Inflammatory macrophage treated with lipopolysaccharide for 4 hours (primary cell): ENCODE data around the gene HES7.
"Not testable (repeated sequence)": the region's sequence is repeated elsewhere in the genome, so short reads cannot be mapped to it uniquely, and the experiment has no call there.

Experiments
- DNase-seq: peaks from one replicate; pipeline ENCODE4 v3.0.0-alpha.2; 2020

HES7 gene

DNA sequence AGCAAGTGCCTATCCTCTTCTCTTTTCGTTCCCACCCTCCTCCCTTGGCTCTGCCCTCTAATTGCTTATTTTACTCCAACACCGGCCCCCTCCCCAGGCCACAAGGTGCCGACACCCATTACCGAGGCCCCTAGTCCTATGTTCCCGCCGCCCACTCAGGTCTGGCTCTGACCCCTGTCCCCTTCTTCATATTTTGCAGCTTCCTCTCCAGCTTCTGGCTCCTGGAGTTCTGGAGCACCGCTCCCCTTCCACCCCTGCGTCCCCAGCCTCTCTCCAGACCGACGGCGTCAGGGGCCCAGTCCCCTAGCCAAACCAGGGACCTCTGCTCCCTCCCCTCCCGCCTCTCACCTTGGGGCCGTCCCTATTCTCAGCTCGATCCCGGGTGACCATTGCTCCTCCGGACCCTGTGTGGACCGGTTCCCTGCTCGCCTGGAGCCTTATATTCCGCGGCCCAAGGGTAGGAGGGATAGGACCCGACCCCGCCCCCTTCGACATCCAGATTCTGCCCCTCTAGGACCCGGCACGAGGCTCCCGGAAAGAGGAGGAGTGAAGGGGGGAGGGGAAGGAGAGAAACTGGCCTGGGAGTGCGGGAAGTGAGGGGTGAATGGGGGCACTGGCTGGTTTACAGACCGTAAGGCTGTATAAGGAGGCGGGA lies at the start of gene HES7:
Gene HES7, minus strand, starts transcription at position 412 of the 655 bp plus-strand sequence. Its CDS starts 22 bp downstream, at position 390.
- DNase-seq = no peak

DNA sequence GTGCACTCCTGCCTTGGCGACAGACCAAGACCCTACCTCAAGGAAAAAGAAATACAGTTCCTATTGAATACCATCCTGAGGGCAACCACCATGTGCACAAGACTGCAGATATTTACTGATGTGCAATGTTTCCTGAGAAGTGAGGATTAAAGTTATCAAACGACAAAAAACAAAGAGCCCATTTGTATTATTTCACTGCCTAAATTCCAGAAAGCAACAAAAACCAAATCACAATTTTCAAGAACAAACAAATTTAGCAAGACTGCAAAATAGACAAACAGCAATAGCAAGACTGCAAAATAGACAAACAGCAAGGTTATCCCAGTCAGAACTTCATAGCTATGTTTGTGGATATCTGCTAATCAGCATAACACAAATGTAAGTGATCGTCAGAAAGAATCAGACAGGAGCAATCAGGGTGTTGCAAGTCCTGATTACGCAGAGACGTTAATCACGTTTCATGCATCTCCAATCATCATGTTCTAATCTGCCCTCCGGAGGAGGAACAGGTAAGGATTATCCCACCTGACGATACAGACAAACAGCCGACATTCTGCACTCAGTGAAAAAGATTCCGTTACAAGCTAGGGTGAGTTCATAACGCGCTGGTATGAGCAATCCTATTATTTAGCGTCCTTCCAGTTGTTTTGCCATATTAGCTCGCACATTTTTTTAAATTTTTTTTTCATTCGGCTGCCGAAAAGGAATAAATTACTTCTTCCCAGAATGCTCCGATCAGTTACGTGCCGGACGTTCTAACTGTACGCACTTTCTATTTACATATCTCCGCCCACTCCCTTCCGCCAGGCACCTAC lies 49.4 kb upstream of the HES7 start:
- peak; percentile 98 for DNase-seq

GRCh38 chr17:8170186-8170585 lies 46.3 kb upstream of the HES7 start:
- not testable (repeated sequence) for DNase-seq

DNA sequence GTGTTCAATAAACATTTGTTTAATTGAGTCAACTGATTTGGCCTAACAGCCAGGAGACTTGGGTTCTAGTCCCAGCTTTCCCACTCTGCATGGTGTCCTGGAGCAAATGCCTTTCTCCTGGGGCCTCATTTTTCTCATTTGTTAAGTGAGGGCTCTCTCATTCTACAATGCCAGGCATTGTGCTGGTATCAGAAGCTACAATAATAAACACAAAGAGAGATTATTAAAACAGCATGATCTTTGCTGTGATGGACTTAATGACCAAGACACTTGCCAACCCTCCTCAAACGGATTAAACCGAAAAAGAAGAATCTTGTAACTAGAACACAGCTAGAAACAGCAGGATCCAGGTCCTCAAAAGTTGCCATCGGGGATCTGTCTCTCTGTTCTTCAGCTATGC lies 43.6 kb upstream of the HES7 start:
- no peak for DNase-seq

GRCh38 chr17:8166731-8167130 lies 42.8 kb upstream of the HES7 start:
- DNase-seq = no peak

DNA sequence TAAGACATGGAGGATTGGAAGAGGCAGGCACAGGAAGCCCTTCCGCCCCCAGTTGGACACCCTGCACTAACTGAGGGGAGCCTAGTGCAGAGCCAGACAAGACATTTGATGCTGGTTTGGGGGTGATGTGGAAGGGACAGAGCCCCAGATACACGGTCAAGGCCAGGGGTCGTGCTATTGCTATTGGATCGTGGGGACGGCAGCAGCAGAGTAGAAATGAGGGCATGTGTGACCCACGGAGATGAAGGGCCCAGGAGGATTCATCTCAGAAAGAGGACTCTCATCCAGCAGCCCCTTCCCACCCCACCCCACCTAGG lies 40.9 kb upstream of the HES7 start:
- no peak for DNase-seq

DNA sequence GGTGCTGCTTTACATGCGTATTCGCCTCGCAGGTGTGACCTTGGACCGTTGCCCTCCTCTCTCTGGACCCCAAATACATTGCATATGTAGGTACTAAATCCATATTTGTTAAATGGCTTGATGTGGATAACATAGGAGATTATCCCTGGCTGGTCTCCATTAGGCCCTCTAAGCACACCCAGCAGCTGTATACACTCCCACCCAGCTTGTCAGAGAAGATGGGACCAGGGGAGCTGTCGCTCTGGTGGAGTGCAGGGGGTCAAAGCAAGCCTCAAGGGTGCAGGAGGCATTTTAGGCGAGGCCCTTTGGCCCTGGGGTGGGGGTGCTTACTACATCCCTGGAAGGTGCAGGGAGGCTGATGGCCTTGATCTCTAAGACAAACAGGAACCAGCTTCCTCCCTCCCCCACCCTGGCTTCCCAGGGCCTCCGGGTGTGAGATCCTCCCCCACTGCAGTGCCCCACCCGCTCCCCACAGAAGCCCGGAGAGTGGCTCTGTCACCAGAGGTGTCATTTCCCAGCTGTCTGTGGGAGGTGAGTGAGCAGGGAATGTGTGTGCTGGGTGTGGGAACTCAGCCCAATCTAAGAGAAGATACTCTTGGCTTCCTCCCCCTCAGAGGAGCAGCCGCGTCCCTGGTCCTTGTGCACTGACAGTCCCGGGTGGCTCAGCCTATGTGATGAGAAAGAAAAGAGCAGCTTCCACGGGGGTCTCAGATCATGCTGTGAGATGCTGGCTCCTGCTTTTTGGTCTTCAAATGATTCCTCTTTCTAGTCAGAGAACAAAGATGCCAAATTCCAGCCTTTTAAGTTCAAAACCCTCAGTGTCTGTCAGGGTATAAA lies 40.3 kb upstream of the HES7 start:
- peak; percentile 75 for DNase-seq

GRCh38 chr17:8162997-8163977 lies 39.4 kb upstream of the HES7 start:
- DNase-seq = no peak

GRCh38 chr17:8162233-8162996 lies 38.5 kb upstream of the HES7 start, which contains the start of gene VAMP2:
VAMP2 (minus strand) TSS chr17:8162948; CDS start chr17:8162879, 69 bp downstream.
- DNase-seq = peak; percentile 76

DNA sequence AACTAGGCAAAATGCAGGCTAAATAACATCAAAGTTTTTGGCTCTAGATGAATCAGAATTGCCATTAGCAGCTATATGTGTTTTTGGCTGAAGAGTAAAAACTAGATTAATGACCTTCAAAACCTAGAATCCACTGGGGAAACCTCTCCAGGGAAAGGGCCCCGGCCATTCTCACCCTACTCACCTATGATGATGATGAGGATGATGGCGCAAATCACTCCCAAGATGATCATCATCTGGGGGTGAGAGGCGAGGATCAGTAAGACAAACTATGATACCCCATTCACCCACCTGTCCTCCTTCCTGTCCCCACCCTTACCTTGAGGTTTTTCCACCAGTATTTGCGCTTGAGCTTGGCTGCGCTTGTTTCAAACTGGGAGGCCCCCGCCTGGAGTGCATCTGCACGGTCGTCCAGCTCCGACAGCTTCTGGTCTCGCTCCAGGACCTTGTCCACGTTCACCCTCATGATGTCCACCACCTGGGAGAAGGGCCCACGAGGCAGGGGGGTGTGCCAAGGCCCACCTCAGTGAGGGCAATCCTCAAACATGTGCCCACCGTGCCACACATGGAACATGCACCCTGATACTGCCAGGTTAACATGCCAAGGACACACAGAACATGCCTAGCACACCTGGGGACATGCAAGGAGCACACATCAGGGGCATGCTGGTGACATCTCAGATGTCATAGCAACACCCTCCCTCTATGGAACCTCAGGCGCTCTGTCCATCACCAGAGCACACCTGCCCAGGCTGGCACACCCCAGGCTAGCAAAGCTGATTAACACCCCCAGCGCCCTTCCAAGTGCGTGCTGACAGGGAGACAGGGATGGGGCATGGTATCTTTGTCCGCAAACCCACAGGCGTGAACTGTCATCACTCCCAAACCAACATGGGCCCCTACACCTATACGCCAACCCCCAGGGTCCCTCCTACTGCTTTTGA lies 37.7 kb upstream of the HES7 start:
- DNase-seq = no peak

- DNase-seq = no peak
These were observed 36.9 kb upstream of the HES7 start for GRCh38 chr17:8160741-8161221.

DNA sequence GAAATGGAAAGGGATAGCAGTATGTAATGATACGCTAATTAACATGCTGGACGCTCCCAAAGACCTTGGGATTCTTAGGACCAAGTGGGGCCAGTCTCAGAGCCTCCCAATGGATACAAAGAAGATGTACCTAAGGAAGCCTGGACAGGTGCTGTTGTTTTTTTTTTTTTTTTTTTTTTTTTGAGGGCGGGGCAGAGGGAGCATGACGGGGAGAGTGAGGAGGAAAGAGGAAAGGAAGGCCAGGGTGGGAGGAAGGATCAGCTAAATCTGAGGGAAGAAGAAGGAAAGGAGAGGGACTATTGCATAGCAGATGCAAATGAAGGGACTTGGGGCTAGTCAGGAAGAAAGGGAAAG lies 36.3 kb upstream of the HES7 start:
- no peak for DNase-seq

GRCh38 chr17:8159459-8160223 lies 35.7 kb upstream of the HES7 start:
- DNase-seq = no peak

DNA sequence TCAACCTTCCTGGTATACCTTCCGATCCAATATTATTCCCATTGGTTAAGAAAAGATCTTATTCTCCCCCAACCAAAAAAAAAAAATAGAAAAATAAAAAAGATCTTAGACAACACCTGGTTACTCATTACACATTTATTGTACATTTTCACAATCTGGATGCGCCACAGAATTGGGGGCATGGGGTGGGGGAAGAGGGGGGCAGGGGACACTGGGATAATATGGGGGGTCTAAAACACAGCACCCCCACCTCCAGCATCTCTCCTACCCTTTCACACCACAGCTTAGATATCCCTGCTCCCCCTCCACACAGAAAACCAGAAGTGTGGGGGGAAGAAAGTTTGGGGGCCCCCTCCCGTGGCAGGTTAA lies 35.1 kb upstream of the HES7 start:
- DNase-seq = no peak

DNA sequence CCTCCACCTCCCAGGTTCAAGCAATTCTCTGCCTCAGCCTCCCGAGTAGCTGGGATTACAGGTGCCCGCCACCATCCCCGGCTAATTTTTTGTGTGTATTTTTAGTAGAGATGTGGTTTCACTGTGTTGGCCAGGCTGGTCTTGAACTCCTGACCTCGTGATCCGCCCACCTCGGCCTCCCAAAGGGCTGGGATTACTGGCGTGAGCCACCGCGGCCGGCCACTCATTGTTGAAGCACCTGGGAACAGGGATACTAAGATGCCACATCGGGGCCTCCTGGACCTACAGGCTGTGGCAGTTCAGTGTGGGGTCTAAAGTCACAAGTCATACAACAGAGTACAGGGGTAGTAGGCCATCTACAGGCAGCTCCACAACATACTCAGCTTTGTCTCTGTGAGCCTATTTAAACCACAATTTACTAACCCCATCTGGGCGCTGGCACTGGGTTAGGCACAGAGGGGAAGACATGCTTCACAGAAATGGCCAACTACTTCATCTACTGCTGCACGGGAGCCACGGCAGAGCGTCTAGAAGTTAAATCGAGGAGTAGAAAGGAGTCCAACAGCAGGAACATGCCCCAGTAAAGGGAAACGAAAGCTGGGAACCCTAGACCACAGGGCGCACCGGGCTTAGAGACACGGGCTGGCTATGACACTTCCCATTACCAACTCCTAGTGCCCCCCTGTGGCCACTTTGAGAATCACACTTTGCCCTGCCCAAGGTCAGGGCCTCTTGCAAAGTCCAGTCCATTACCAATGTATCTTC lies 34.5 kb upstream of the HES7 start:
- DNase-seq = peak; percentile 97

- DNase-seq = peak; percentile 100
These were observed 32.5 kb upstream of the HES7 start for GRCh38 chr17:8156246-8156992.

- no peak for DNase-seq
These were observed 32.0 kb upstream of the HES7 start for GRCh38 chr17:8155996-8156245.
